Activated CD4-positive, alpha-beta T cell treated with anti-CD3 and anti-CD28 coated beads for 36 hours (primary cell): ENCODE data around the gene FABP3. TPM values are rescaled to one million over a fixed set of nuclear protein-coding genes. Genes with fewer than 3 reads are reported as not detected.

Experiments used
- ATAC-seq: fragments of 200-7000 bp; cut with Tn5 transposase; one replicate; pipeline ENCODE4 v1.10.0; 2021; ENCODE audit warnings: mild to moderate bottlenecking, moderate library complexity
- CTCF ChIA-PET: fragments of 350-600 bp; sonication (Branson Sonifier 250); formaldehyde crosslinking; loops from one replicate; lab custom pipeline; 2021; ENCODE audit warnings: antibody characterized with exemption; lab: Charles Lee
- POLR2A ChIA-PET: fragments of 350-600 bp; sonication (Branson Sonifier 250); formaldehyde crosslinking; loops from one replicate; lab custom pipeline; 2021; ENCODE audit warnings: antibody characterized with exemption, inconsistent platforms; lab: Charles Lee
- DNase-seq: peaks from one replicate; pipeline ENCODE4 v3.0.0-alpha.2; 2020
- H3K27ac Mint-ChIP-seq: one replicate; pipeline ENCODE4 v1.8.0; 2021; ENCODE audit warnings: mixed read lengths
- H3K27me3 Mint-ChIP-seq: one replicate; pipeline ENCODE4 v1.8.0; 2021; ENCODE audit warnings: mixed read lengths
- H3K36me3 Mint-ChIP-seq: one replicate; pipeline ENCODE4 v1.8.0; 2021; ENCODE audit warnings: low read depth, mixed read lengths
- H3K4me1 Mint-ChIP-seq: one replicate; pipeline ENCODE4 v1.8.0; 2021; ENCODE audit warnings: mixed read lengths
- H3K4me3 Mint-ChIP-seq: one replicate; pipeline ENCODE4 v1.8.0; 2021; ENCODE audit warnings: mild to moderate bottlenecking, moderate library complexity, mixed read lengths
- H3K9me3 Mint-ChIP-seq: one replicate; pipeline ENCODE4 v1.8.0; 2021; ENCODE audit warnings: low read depth, mixed read lengths
- intact Hi-C, 2 experiments: fragments of 100-400 bp; cut with DNase I in 1 of 2; cut with micrococcal nuclease in 1 of 2; formaldehyde crosslinking; loops; one replicate each; pipeline versions ENCODE4 v1.14.2 to v1.15.1; 2022 to 2024; cut with DNase I, micrococcal nuclease
- total RNA-seq, 2 experiments: library from RNA; stranded (reverse); gene quantifications; one replicate each; pipeline ENCODE4 v1.2.3, GENCODE V29; 2021

Gene FABP3
- total RNA-seq, 2 experiments from 2014 or later: not detected

DNA sequence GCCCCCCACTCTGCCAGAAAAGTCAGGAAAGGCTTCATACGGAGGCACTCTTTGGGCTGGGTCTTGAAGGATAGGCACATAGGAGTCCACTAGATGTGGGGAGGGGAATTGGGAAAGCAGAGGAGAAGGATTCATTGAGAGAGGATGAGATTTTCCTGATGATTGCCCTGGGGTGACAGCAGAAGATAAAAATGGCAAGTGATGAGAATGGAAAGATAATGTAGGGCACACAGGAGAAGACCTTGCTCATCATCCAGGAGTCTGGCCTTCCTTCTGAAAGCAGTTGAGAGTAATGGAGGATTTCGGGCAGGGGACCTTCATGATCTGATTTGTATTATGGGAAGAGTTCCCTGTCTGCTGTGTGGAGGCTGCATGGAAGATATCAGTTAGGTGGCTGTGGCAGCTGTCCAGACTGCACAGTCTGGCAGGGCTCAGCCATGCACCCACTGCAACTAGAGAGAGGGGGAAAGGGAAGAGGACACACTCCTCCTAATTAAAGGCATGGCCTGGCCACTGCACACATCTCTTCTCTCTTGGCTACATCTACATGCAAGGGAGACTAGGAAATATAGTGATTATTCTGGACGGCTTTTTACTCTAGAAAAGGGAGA lies 9.6 kb upstream of the FABP3 start:
- Mint-ChIP-seq H3K9me3 (no peaks in the 10 kb centered on the region), H3K36me3 (no peaks in the 10 kb centered on the region), H3K4me3 (no peak overlapping the region), H3K27me3 (peaks cover 13% of the 10 kb centered on the region), H3K4me1 (no peaks in the 10 kb centered on the region), H3K27ac (no peak overlapping the region)
- ChIA-PET CTCF (no interaction called here), POLR2A (no interaction called here)
- intact Hi-C loops: no loop called here
- ATAC-seq (no peak), DNase-seq (no peak)

DNA sequence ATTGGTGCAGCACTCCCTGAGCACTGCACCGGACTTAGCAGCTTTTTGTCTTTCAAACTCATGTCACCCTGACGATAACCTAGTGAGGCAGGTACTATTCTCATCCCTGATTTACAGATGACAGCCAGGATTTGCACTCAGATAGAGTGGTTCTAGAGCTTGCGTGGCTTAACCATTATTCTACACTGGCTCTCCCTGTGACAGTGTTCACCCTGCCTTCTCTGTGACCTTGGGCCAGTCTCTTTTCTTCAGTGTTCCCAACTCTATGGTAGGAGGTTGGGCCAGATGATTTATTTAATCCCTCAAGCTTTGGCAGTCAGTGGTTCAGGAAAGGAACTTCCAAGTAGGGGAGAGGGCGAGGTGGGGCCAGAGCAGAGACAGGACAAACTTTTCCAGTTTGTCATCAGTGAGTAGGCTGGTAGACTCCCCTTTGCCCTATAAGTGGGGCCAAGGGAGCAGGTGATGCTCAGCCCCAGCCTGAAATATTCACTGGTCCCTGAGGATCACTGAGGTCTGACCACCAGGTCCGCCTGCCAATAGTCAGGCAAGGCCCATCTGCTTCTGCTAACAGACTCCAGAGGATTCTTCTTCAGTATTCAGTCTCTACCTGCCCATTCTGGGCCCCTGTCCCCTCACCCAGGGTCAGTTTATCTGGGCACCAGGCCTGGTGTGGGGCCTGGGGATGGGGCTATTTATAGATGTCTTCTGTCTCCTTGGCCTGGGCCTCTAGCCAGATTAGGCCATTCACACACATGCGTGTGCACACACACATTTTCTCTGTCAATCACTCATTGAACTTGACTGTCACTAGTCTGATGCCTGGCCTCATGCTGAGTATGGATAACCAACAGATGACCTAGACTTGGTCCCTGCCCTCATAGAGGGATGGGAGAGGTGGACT lies 8.8 kb upstream of the FABP3 start:
- Mint-ChIP-seq H3K4me3 (no peak overlapping the region), H3K9me3 (no peaks in the 10 kb centered on the region), H3K27ac (no peak overlapping the region), H3K27me3 (peaks cover 10% of the 10 kb centered on the region), H3K4me1 (no peaks in the 10 kb centered on the region), H3K36me3 (no peaks in the 10 kb centered on the region)
- ATAC-seq (no peak), DNase-seq (no peak)
- POLR2A ChIA-PET: interaction anchor here (0.6 kb wide), 1 partner anchor 13 kb away, joined by 3 read pairs; no protein-coding TSS in a partner anchor
- intact Hi-C loops: no loop called here
- CTCF ChIA-PET: interaction anchor here (0.6 to 1.3 kb wide), 2 partner anchors 13 to 14 kb away, joined by 3 to 4 read pairs; no protein-coding TSS in a partner anchor

DNA sequence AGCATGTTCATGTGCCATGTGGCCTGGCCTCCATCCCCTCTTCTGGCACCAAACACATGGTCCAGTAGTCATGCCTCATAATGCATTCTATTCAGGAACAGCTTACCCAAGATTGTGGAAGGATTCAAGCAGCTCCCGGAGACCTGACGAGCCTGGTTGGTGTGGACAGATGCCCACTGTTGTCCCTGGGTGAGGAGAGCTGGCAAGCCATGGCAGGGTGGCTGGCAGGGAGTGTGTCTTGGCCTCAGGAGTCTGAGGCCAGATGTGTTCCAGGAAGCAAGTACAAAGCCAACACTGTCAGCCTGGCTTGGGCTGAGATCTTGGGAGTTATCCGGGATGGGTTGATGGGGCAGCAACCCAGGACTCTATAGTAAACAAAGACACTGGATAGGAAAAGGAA lies 7.3 kb upstream of the FABP3 start:
- ChIA-PET POLR2A (no interaction called here), CTCF (interaction anchor here (1.3 kb wide), 1 partner anchor 14 kb away, joined by 4 read pairs; no protein-coding TSS in a partner anchor)
- Mint-ChIP-seq H3K4me3 (no peak overlapping the region), H3K9me3 (no peaks in the 10 kb centered on the region), H3K4me1 (no peaks in the 10 kb centered on the region), H3K36me3 (no peaks in the 10 kb centered on the region), H3K27ac (no peak overlapping the region), H3K27me3 (peaks cover 9% of the 10 kb centered on the region)
- ATAC-seq (no peak), DNase-seq (no peak)
- intact Hi-C loops: no loop called here

DNA sequence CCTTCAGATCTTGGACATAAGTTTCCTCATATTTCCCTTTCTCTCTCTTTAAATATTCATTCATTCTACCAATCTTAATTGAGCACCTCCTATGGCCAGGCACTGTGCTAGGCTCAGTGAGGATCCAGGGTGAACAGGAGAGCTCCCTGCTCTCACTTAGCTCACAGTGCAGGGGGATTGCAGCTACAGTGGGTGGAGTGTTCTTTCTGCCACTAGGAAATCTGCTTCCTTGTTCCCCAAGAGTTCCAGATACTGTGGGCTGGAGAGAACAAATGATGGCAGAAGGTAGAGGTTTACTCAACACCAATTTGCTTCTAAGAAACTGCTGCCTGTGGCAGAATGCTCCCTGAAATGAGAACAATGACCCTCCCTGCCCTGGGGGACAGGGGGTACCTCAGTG lies 5.1 kb upstream of the FABP3 start:
- H3K36me3 Mint-ChIP-seq: no peaks in the 10 kb centered on the region
- no peak overlapping the region for H3K27ac Mint-ChIP-seq
- ChIA-PET POLR2A (no interaction called here), CTCF (interaction anchor here (0.6 kb wide), 1 partner anchor 41 kb away, joined by 3 read pairs; no protein-coding TSS in a partner anchor)
- DNase-seq: no peak
- H3K9me3 Mint-ChIP-seq: no peaks in the 10 kb centered on the region
- H3K4me3 Mint-ChIP-seq: no peak overlapping the region
- intact Hi-C loops: no loop called here
- no peak for ATAC-seq
- peaks cover 8% of the 10 kb centered on the region for H3K4me1 Mint-ChIP-seq
- peaks cover 9% of the 10 kb centered on the region for H3K27me3 Mint-ChIP-seq

DNA sequence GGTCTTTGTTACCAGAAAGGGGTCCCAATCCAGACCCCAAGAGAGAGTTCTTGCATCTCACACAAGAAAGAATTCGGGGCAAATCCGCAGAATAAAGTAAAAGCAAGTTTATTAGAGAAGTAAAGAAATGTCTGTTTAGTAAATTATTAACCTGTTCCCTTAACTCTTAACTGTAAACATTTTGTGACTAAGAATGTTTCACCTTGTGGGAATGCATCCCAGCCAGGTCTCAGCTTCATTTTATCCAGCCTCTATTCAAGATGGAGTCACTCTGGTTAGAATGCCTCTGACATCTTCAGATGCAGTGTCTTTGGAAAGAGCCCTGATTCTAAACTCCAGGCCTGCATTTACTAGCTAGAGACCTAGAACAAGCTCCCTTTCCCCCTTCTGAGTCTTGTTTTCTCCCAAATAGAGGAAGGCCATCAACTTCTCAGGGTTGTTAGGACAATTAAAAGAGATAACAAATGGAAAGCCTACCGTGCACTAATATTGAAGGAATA lies 4.5 kb upstream of the FABP3 start:
- ChIA-PET POLR2A (no interaction called here), CTCF (interaction anchor here (0.6 kb wide), 1 partner anchor 41 kb away, joined by 3 read pairs; no protein-coding TSS in a partner anchor)
- Mint-ChIP-seq H3K27ac (no peak overlapping the region), H3K36me3 (no peaks in the 10 kb centered on the region), H3K9me3 (no peaks in the 10 kb centered on the region), H3K4me1 (peaks cover 12% of the 10 kb centered on the region), H3K4me3 (no peak overlapping the region), H3K27me3 (peaks cover 6% of the 10 kb centered on the region)
- no peak for ATAC-seq
- DNase-seq: no peak
- intact Hi-C loops: no loop called here

DNA sequence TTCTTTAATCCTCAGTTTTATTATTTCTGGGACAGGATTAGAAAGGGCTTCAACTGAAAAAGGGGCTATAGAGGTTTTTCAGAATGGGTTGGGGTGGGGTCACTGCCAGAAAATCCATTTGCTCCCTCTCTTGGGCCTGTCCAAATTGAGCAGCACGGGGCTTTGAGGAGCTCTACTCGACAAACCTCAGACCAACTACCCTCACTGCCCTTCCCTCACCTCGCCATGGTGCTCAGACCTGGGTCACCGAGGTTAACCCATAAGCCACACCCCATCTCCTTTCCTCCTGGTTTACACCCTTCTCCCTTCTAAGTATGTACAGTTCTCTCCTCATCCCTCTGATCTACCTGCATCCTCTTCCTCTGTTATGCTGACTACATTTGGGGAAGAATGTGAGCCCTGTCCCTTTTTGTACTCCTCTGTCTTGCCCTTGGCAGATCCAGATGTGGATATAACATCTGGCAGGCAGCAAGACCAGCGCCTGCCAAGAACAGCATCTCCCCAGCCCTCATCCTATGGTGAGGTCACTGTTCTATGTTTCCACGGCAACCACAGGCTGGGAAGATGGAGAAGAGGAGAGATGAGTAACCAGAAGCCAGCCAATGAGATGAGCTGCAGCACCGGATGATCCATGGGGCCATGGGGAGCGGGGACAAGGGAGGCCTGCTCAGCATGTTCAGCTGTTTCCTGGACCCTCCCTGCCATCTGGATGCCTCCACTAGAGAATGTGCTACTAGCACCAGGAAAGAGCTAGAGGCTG lies 3.7 kb upstream of the FABP3 start:
- DNase-seq (no peak), ATAC-seq (no peak)
- Mint-ChIP-seq H3K4me1 (peaks cover 13% of the 10 kb centered on the region), H3K27ac (no peak overlapping the region), H3K36me3 (no peaks in the 10 kb centered on the region), H3K27me3 (peaks cover 3% of the 10 kb centered on the region), H3K4me3 (no peak overlapping the region), H3K9me3 (no peaks in the 10 kb centered on the region)
- intact Hi-C loops: no loop called here
- CTCF ChIA-PET: no interaction called here
- POLR2A ChIA-PET: no interaction called here

GRCh38 chr1:31374511-31375196 lies 1.8 kb upstream of the FABP3 start:
- ATAC-seq (no peak), DNase-seq (no peak)
- Mint-ChIP-seq H3K9me3 (no peaks in the 10 kb centered on the region), H3K27ac (no peak overlapping the region), H3K36me3 (no peaks in the 10 kb centered on the region), H3K4me3 (no peak overlapping the region), H3K27me3 (no peaks in the 10 kb centered on the region), H3K4me1 (peaks cover 13% of the 10 kb centered on the region)
- ChIA-PET POLR2A (no interaction called here), CTCF (interaction anchor here (1.1 kb wide), 2 partner anchors 14 to 175 kb away, joined by 3 to 6 read pairs; no protein-coding TSS in a partner anchor)
- intact Hi-C loops: no loop called here

- H3K36me3 Mint-ChIP-seq: no peaks in the 10 kb centered on the region
- ChIA-PET POLR2A (no interaction called here), CTCF (interaction anchor here (1.0 to 1.1 kb wide), 4 partner anchors 14 to 193 kb away, joined by 3 to 7 read pairs (median 5); no protein-coding TSS in a partner anchor)
- H3K9me3 Mint-ChIP-seq: no peaks in the 10 kb centered on the region
- H3K4me1 Mint-ChIP-seq: peaks cover 13% of the 10 kb centered on the region
- intact Hi-C loops: no loop called here
- no peaks in the 10 kb centered on the region for H3K27me3 Mint-ChIP-seq
- peak overlapping the region; percentile 51 for H3K4me3 Mint-ChIP-seq
- ATAC-seq (peak; percentile 31), DNase-seq (peak; percentile 33)
- peak overlapping the region; percentile 26 for H3K27ac Mint-ChIP-seq
Measured at GRCh38 chr1:31373897-31374486, 1.1 kb upstream of the FABP3 start.

DNA sequence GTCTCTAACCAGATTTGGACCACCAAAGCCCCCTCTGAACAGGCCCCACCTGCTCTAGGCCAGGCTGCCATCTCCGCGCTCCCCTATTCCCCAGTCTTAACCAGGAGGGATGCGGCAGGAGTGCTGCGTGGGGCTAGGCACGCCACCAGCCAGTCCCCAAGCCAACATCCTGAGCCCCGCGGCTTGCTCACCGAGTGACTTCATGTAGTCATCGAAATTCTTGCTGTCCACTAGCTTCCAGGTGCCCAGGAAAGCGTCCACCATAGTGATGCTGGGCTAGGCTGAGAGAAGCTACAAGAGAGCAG lies 173 bp downstream of the FABP3 start:
- POLR2A ChIA-PET: no interaction called here
- no peak for DNase-seq
- no peak for ATAC-seq
- no peaks in the 10 kb centered on the region for H3K36me3 Mint-ChIP-seq
- no peak overlapping the region for H3K27ac Mint-ChIP-seq
- CTCF ChIA-PET: interaction anchor here (1.0 kb wide), 2 partner anchors 22 to 26 kb away, joined by 3 to 7 read pairs; no protein-coding TSS in a partner anchor
- peak overlapping the region; percentile 51 for H3K4me3 Mint-ChIP-seq
- intact Hi-C loops: no loop called here
- H3K27me3 Mint-ChIP-seq: no peaks in the 10 kb centered on the region
- H3K9me3 Mint-ChIP-seq: no peaks in the 10 kb centered on the region
- peaks cover 13% of the 10 kb centered on the region for H3K4me1 Mint-ChIP-seq

- Mint-ChIP-seq H3K27me3 (no peaks in the 10 kb centered on the region), H3K4me1 (peaks cover 13% of the 10 kb centered on the region), H3K4me3 (no peak overlapping the region), H3K36me3 (no peaks in the 10 kb centered on the region), H3K27ac (no peak overlapping the region), H3K9me3 (no peaks in the 10 kb centered on the region)
- CTCF ChIA-PET: interaction anchor here (1.5 kb wide), 1 partner anchor 21 kb away, joined by 3 read pairs; no protein-coding TSS in a partner anchor
- ATAC-seq: no peak
- intact Hi-C loops: no loop called here
- POLR2A ChIA-PET: interaction anchor here (0.5 to 0.6 kb wide), 2 partner anchors 34 to 165 kb away, joined by 3 to 4 read pairs; no protein-coding TSS in a partner anchor
- no peak for DNase-seq
Measured at GRCh38 chr1:31372051-31372450, 825 bp downstream of the FABP3 start.
